Measurements from ENCODE around the gene CNTN1.

DNA sequence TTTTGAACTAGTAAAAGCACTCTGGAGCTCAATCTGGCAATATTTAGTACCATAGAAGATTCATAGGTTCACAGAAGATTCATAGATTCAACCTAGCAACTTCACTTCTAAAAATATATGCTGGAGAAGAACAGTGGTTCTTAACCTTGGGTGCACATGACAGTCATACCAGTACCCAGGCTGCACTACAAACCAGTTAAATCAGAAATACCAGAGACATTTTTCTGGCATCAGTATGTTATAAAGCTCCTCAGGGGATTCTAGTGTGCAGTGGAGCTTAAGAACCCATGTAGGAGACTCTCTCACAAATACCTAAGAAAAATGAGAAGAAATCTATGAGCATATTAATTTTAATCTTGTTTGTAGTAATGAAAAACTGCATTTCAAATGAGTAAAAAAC, 46.6 kb downstream of the CNTN1 start:
- TF ChIP-seq, protein P1, sequence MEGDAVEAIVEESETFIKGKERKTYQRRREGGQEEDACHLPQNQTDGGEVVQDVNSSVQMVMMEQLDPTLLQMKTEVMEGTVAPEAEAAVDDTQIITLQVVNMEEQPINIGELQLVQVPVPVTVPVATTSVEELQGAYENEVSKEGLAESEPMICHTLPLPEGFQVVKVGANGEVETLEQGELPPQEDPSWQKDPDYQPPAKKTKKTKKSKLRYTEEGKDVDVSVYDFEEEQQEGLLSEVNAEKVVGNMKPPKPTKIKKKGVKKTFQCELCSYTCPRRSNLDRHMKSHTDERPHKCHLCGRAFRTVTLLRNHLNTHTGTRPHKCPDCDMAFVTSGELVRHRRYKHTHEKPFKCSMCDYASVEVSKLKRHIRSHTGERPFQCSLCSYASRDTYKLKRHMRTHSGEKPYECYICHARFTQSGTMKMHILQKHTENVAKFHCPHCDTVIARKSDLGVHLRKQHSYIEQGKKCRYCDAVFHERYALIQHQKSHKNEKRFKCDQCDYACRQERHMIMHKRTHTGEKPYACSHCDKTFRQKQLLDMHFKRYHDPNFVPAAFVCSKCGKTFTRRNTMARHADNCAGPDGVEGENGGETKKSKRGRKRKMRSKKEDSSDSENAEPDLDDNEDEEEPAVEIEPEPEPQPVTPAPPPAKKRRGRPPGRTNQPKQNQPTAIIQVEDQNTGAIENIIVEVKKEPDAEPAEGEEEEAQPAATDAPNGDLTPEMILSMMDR (tag by site-specific recombination; IDR thresholded peaks at IDR 0.05): no peak
- TF ChIP-seq, protein P2, sequence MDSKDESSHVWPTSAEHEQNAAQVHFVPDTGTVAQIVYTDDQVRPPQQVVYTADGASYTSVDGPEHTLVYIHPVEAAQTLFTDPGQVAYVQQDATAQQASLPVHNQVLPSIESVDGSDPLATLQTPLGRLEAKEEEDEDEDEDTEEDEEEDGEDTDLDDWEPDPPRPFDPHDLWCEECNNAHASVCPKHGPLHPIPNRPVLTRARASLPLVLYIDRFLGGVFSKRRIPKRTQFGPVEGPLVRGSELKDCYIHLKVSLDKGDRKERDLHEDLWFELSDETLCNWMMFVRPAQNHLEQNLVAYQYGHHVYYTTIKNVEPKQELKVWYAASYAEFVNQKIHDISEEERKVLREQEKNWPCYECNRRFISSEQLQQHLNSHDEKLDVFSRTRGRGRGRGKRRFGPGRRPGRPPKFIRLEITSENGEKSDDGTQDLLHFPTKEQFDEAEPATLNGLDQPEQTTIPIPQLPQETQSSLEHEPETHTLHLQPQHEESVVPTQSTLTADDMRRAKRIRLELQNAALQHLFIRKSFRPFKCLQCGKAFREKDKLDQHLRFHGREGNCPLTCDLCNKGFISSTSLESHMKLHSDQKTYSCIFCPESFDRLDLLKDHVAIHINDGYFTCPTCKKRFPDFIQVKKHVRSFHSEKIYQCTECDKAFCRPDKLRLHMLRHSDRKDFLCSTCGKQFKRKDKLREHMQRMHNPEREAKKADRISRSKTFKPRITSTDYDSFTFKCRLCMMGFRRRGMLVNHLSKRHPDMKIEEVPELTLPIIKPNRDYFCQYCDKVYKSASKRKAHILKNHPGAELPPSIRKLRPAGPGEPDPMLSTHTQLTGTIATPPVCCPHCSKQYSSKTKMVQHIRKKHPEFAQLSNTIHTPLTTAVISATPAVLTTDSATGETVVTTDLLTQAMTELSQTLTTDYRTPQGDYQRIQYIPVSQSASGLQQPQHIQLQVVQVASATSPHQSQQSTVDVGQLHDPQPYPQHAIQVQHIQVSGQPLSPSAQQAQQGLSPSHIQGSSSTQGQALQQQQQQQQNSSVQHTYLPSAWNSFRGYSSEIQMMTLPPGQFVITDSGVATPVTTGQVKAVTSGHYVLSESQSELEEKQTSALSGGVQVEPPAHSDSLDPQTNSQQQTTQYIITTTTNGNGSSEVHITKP (tag by site-specific recombination; IDR thresholded peaks at IDR 0.05): no peak
- TF ChIP-seq, protein P3, sequence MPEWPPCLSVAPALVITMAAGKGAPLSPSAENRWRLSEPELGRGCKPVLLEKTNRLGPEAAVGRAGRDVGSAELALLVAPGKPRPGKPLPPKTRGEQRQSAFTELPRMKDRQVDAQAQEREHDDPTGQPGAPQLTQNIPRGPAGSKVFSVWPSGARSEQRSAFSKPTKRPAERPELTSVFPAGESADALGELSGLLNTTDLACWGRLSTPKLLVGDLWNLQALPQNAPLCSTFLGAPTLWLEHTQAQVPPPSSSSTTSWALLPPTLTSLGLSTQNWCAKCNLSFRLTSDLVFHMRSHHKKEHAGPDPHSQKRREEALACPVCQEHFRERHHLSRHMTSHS (tag by site-specific recombination; IDR thresholded peaks at IDR 0.05): no peak
- TF ChIP-seq, protein P4, sequence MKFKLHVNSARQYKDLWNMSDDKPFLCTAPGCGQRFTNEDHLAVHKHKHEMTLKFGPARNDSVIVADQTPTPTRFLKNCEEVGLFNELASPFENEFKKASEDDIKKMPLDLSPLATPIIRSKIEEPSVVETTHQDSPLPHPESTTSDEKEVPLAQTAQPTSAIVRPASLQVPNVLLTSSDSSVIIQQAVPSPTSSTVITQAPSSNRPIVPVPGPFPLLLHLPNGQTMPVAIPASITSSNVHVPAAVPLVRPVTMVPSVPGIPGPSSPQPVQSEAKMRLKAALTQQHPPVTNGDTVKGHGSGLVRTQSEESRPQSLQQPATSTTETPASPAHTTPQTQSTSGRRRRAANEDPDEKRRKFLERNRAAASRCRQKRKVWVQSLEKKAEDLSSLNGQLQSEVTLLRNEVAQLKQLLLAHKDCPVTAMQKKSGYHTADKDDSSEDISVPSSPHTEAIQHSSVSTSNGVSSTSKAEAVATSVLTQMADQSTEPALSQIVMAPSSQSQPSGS (tag by site-specific recombination; IDR thresholded peaks at IDR 0.05; ENCODE audit: low read depth): no peak
- TF ChIP-seq ZNF585B (tag by site-specific recombination; IDR thresholded peaks at IDR 0.05) (no peak), ZNF335 (tag by site-specific recombination; conservative IDR thresholded peaks at IDR 0.05) (no peak), ZNF830 (tag by site-specific recombination; IDR thresholded peaks at IDR 0.05; ENCODE audit: low read depth) (no peak), ZNF747 (tag by site-specific recombination; IDR thresholded peaks at IDR 0.05) (no peak)
- TF ChIP-seq, protein P5, sequence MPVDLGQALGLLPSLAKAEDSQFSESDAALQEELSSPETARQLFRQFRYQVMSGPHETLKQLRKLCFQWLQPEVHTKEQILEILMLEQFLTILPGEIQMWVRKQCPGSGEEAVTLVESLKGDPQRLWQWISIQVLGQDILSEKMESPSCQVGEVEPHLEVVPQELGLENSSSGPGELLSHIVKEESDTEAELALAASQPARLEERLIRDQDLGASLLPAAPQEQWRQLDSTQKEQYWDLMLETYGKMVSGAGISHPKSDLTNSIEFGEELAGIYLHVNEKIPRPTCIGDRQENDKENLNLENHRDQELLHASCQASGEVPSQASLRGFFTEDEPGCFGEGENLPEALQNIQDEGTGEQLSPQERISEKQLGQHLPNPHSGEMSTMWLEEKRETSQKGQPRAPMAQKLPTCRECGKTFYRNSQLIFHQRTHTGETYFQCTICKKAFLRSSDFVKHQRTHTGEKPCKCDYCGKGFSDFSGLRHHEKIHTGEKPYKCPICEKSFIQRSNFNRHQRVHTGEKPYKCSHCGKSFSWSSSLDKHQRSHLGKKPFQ (tag by site-specific recombination; IDR thresholded peaks at IDR 0.05): no peak
- TF ChIP-seq, protein P6, sequence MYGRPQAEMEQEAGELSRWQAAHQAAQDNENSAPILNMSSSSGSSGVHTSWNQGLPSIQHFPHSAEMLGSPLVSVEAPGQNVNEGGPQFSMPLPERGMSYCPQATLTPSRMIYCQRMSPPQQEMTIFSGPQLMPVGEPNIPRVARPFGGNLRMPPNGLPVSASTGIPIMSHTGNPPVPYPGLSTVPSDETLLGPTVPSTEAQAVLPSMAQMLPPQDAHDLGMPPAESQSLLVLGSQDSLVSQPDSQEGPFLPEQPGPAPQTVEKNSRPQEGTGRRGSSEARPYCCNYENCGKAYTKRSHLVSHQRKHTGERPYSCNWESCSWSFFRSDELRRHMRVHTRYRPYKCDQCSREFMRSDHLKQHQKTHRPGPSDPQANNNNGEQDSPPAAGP (tag by site-specific recombination; IDR thresholded peaks at IDR 0.05): no peak

Data from HEK293 (cell line).